K562 (cell line): ENCODE results near the gene TRIM3. TPM values are rescaled to one million over a fixed set of nuclear protein-coding genes. Genes with fewer than 3 reads are reported as not detected.

ENCODE experiments used
- BRF1 ChIP-seq: IDR thresholded peaks from 3 replicates; pipeline ENCODE4 v1.6.1; 2011; ENCODE audit warnings: borderline replicate concordance, mild to moderate bottlenecking; ENCODE audit not compliant: insufficient read length; ENCODE audit errors: extremely low read depth
- CEBPG ChIP-seq, 3 experiments: fragments of 200-800 bp in 1 of 3; sonication (Bioruptor generic) in 1 of 3; sonication (generic) in 1 of 3; formaldehyde crosslinking in 1 of 3; IDR thresholded peaks in 2 of 3; conservative IDR thresholded peaks in 1 of 3; 2 replicates each; pipeline versions ENCODE4 v1.6.1 to v1.8.0; 2016 to 2022; ENCODE audit warnings: missing compliant biosample characterization in 2 of 3, missing genetic modification characterization in 2 of 3, mild to moderate bottlenecking in 1 of 3, missing genetic modification reagents in 1 of 3
- E2F6 ChIP-seq, 2 experiments: IDR thresholded peaks; 2 replicates each; pipeline ENCODE4 v1.6.1; 2011; ENCODE audit warnings: borderline replicate concordance in 1 of 2, control low read depth in 1 of 2, low read depth in 1 of 2, low read length in 1 of 2, mild to moderate bottlenecking in 1 of 2, mixed read lengths in 1 of 2, moderate library complexity in 1 of 2; ENCODE audit not compliant: insufficient read depth in 1 of 2, insufficient read length in 1 of 2, poor library complexity in 1 of 2, severe bottlenecking in 1 of 2; ENCODE audit errors: extremely low read depth in 1 of 2
- E4F1 ChIP-seq: fragments of 250-450 bp; sonication (Bioruptor Pico); IDR thresholded peaks from 2 replicates; pipeline ENCODE4 v1.5.0; 2021; ENCODE audit warnings: mild to moderate bottlenecking, borderline replicate concordance
- EGR1 ChIP-seq: fragments of 450-650 bp; conservative IDR thresholded peaks from 2 replicates; pipeline ENCODE4 v1.6.1; 2017; ENCODE audit warnings: mild to moderate bottlenecking
- FOXP4 ChIP-seq: sonication (generic); formaldehyde crosslinking; IDR thresholded peaks from 2 replicates; pipeline ENCODE4 v1.8.0; 2022; ENCODE audit warnings: mild to moderate bottlenecking, missing genetic modification reagents, borderline replicate concordance
- HSF4 ChIP-seq: fragments of 250-450 bp; sonication (Bioruptor Pico); IDR thresholded peaks from 2 replicates; pipeline ENCODE4 v2.1.2; 2022; ENCODE audit warnings: mild to moderate bottlenecking, moderate library complexity, borderline replicate concordance
- KLF16 ChIP-seq: IDR thresholded peaks from 2 replicates; pipeline ENCODE4 v1.6.1; 2016; ENCODE audit warnings: antibody characterized with exemption
- NELFE ChIP-seq: IDR thresholded peaks from 2 replicates; pipeline ENCODE4 v1.6.1; 2011; ENCODE audit warnings: mild to moderate bottlenecking; ENCODE audit not compliant: insufficient read depth, insufficient read length
- NKRF ChIP-seq: fragments of 450-650 bp; IDR thresholded peaks from 2 replicates; pipeline ENCODE4 v1.6.1; 2016; ENCODE audit warnings: borderline replicate concordance
- SMC3 ChIP-seq: conservative IDR thresholded peaks from 2 replicates; pipeline ENCODE4 v1.6.1; 2011; ENCODE audit warnings: low read depth, low read length, improper control_type of control experiment; ENCODE audit not compliant: insufficient read depth
- TOE1 ChIP-seq, 2 experiments: fragments of 450-650 bp in 1 of 2; sonication (generic) in 1 of 2; formaldehyde crosslinking in 1 of 2; IDR thresholded peaks; 2 replicates each; pipeline versions ENCODE4 v1.7.1 to v1.8.0; 2016 to 2022; ENCODE audit warnings: borderline replicate concordance in 2 of 2, mild to moderate bottlenecking in 2 of 2, antibody characterized with exemption in 1 of 2, inconsistent platforms in 1 of 2, low read depth in 1 of 2, missing genetic modification reagents in 1 of 2, moderate library complexity in 1 of 2
- ZNF197 ChIP-seq: fragments of 200-800 bp; sonication (Bioruptor generic); IDR thresholded peaks from 2 replicates; pipeline ENCODE4 v1.6.1; 2016; ENCODE audit warnings: low read depth, missing genetic modification characterization, missing compliant biosample characterization
- ZNF764 ChIP-seq: fragments of 250-450 bp; sonication (Bioruptor Pico); IDR thresholded peaks from 2 replicates; pipeline ENCODE4 v1.4.0; 2020; ENCODE audit warnings: low read depth, mild to moderate bottlenecking, moderate library complexity
- ZZZ3 ChIP-seq: fragments of 450-650 bp; IDR thresholded peaks from 2 replicates; pipeline ENCODE4 v1.6.1; 2016; ENCODE audit warnings: antibody characterized with exemption, mild to moderate bottlenecking, moderate library complexity
- polyA plus RNA-seq, 8 experiments: library from polyadenylated mRNA; depleted of rRNA in 4 of 8; stranded (reverse) in 5 of 8; unstranded in 3 of 8; fragments of >200 nt; fragmentation: Nextera tagmentation in 2 of 8; fragmentation: Illumina TruSeq in 1 of 8; extraction: Ambion mirVana in 2 of 8; extraction: Trizol in 1 of 8; gene quantifications; 2 replicates each; pipeline versions ENCODE4 v1.2.1 to v1.2.3, GENCODE V29; 2011 to 2014; ENCODE audit warnings: inconsistent platforms in 1 of 8, missing spikeins in 1 of 8
- total RNA-seq, 7 experiments: library from RNA; depleted of rRNA in 6 of 7; stranded (reverse); fragments of >200 nt in 6 of 7; fragmentation: Illumina TruSeq in 2 of 7; extraction: Trizol in 2 of 7; gene quantifications; 2 replicates each; pipeline versions ENCODE4 v1.2.1 to v1.2.3, GENCODE V29; 2011 to 2021; ENCODE audit warnings: low replicate concordance in 1 of 7

The TRIM3 gene
- total and polyA plus RNA-seq, 9 of the 15 experiments (the other 6 are each of a cell fraction or from before 2014, with no cell fraction given), result 0.45 to 9.2 (median 4.7) TPM

- TF ChIP-seq ZZZ3 (no peak), E4F1 (CRISPR knock-in tag) (no peak), SMC3 (peak; percentile 72), TOE1 (IDR thresholded peaks at IDR 0.05; ENCODE audit: borderline replicate concordance) (no peak), TOE1 (CRISPR knock-in tag; IDR thresholded peaks at IDR 0.05; ENCODE audit: borderline replicate concordance, low read depth) (no peak), ZNF197 (no peak), EGR1 (no peak), HSF4 (no peak), NKRF (no peak), E2F6 (IDR thresholded peaks at IDR 0.05; ENCODE audit: borderline replicate concordance in 1 of 2, extremely low read depth in 1 of 2, insufficient read depth in 1 of 2, insufficient read length in 1 of 2, low read depth in 1 of 2, low read length in 1 of 2, poor library complexity in 1 of 2, severe bottlenecking in 1 of 2) (no peak), NELFE (no peak), KLF16 (0 out of 2 replicates have a peak, but pooled peaks have one; percentile 29), FOXP4 (CRISPR knock-in tag) (no peak), ZNF764 (CRISPR knock-in tag) (no peak), CEBPG (CRISPR knock-in tag; IDR thresholded peaks at IDR 0.05) (no peak), CEBPG (tag; conservative IDR thresholded peaks at IDR 0.05 in 1 of 2, IDR thresholded peaks at IDR 0.05 in 1 of 2) (no peak), BRF1 (no peak)
These were observed 30.3 kb downstream of the TRIM3 start (continued) for GRCh38 chr11:6443269-6444003.
